IMR-90 (cell line): ENCODE measurements around the gene PMF1. TPM values are rescaled to one million over a fixed set of nuclear protein-coding genes. Genes with fewer than 3 reads are reported as not detected.

Experiments
- ATAC-seq: fragments of 200-7000 bp; cut with Tn5 transposase; 2 replicates; pipeline ENCODE4 v1.9.1; 2020; ENCODE audit warnings: low read depth, mild to moderate bottlenecking, moderate library complexity
- BruUV-seq: library from RNA; stranded (reverse); fragments of 400-500 nt; replicated peaks from 2 replicates; lab custom pipeline; 2021; lab: Mats Ljungman, UMichigan
- CTCF ChIA-PET: fragments of 300-600 bp; formaldehyde crosslinking; extraction: SDS; loops from one replicate; lab custom pipeline; 2021; ENCODE audit warnings: antibody characterized with exemption; lab: Yijun Ruan, JAX
- POLR2A ChIA-PET: fragments of 300-600 bp; sonication (Branson Sonifier 250); formaldehyde crosslinking; loops from one replicate; lab custom pipeline; 2022; ENCODE audit warnings: antibody characterized with exemption; ENCODE audit not compliant: unreplicated experiment; lab: Charles Lee
- DNase-seq: peaks from one replicate; pipeline ENCODE4 v3.0.0; 2013
- H2AFZ ChIP-seq: replicated peaks from 2 replicates; pipeline ENCODE3; 2013; ENCODE audit warnings: low read length, mild to moderate bottlenecking; ENCODE audit not compliant: poor library complexity
- H2AK5ac ChIP-seq: 2 replicates; pipeline ENCODE4 v1.6.1; 2013; ENCODE audit warnings: low read depth, low read length, inconsistent platforms
- H2AK9ac ChIP-seq: replicated peaks from 2 replicates; pipeline ENCODE3; 2013; ENCODE audit warnings: mild to moderate bottlenecking, low read depth, low read length, moderate library complexity; ENCODE audit not compliant: poor library complexity
- H2BK120ac ChIP-seq: 2 replicates; pipeline ENCODE4 v1.6.1; 2013; ENCODE audit warnings: low read depth, low read length, inconsistent platforms
- H2BK15ac ChIP-seq: 3 replicates; pipeline ENCODE4 v1.6.1; 2013; ENCODE audit warnings: low read depth, low read length, inconsistent platforms
- H2BK20ac ChIP-seq: 2 replicates; pipeline ENCODE4 v1.6.1; 2013; ENCODE audit warnings: low read depth, mild to moderate bottlenecking, inconsistent platforms, low read length, moderate library complexity
- H2BK5ac ChIP-seq: 2 replicates; pipeline ENCODE4 v1.6.1; 2013; ENCODE audit warnings: mild to moderate bottlenecking, low read depth, low read length, inconsistent platforms; ENCODE audit not compliant: poor library complexity, severe bottlenecking
- H3K14ac ChIP-seq: replicated peaks from 2 replicates; pipeline ENCODE4 v1.6.1; 2013; ENCODE audit warnings: low read depth, low read length, inconsistent platforms
- H3K18ac ChIP-seq: 2 replicates; pipeline ENCODE4 v1.6.1; 2013; ENCODE audit warnings: low read depth, low read length, control low read depth
- H3K23ac ChIP-seq: 2 replicates; pipeline ENCODE4 v1.6.1; 2013; ENCODE audit warnings: low read depth, low read length, inconsistent platforms
- H3K27ac ChIP-seq: 2 replicates; pipeline ENCODE4 v1.5.1; 2013; ENCODE audit warnings: mild to moderate bottlenecking, control low read depth, low read length; ENCODE audit not compliant: insufficient read depth
- H3K27me3 ChIP-seq: 2 replicates; pipeline ENCODE4 v1.6.1; 2013; ENCODE audit warnings: low read length; ENCODE audit not compliant: control insufficient read depth, insufficient read depth
- H3K36me3 ChIP-seq: 2 replicates; pipeline ENCODE4 v1.6.1; 2013; ENCODE audit warnings: low read length, mixed read lengths; ENCODE audit not compliant: control insufficient read depth, insufficient read depth
- H3K4ac ChIP-seq: 2 replicates; pipeline ENCODE4 v1.6.1; 2013; ENCODE audit warnings: low read depth, low read length, inconsistent platforms
- H3K4me1 ChIP-seq: 2 replicates; pipeline ENCODE4 v1.6.1; 2013; ENCODE audit warnings: low read length, mixed read lengths; ENCODE audit not compliant: control insufficient read depth, insufficient read depth
- H3K4me2 ChIP-seq: 2 replicates; pipeline ENCODE4 v1.6.1; 2013; ENCODE audit warnings: low read depth, mild to moderate bottlenecking, control low read depth, low read length, moderate library complexity
- H3K4me3 ChIP-seq: 2 replicates; pipeline ENCODE4 v1.5.1; 2013; ENCODE audit warnings: low read depth, mild to moderate bottlenecking, control low read depth, low read length, moderate library complexity; ENCODE audit not compliant: insufficient read depth
- H3K56ac ChIP-seq: 2 replicates; pipeline ENCODE4 v1.6.1; 2013; ENCODE audit warnings: low read length, inconsistent platforms; ENCODE audit not compliant: insufficient read depth; ENCODE audit errors: extremely low read depth
- H3K79me1 ChIP-seq, 2 experiments: 2 replicates each; pipeline ENCODE4 v1.6.1; 2013; ENCODE audit warnings: low read length in 2 of 2, inconsistent platforms in 1 of 2, low read depth in 1 of 2
- H3K9ac ChIP-seq: 2 replicates; pipeline ENCODE4 v1.6.1; 2013; ENCODE audit warnings: low read depth, low read length, control low read depth
- H3K9me1 ChIP-seq: 2 replicates; pipeline ENCODE4 v1.6.1; 2013; ENCODE audit warnings: low read length, inconsistent platforms; ENCODE audit not compliant: insufficient read depth
- H3K9me3 ChIP-seq: 2 replicates; pipeline ENCODE4 v1.6.1; 2013; ENCODE audit warnings: low read length; ENCODE audit not compliant: control insufficient read depth, insufficient read depth
- H4K20me1 ChIP-seq: 2 replicates; pipeline ENCODE4 v1.6.1; 2013; ENCODE audit warnings: low read length, inconsistent platforms; ENCODE audit not compliant: insufficient read depth
- H4K5ac ChIP-seq: 2 replicates; pipeline ENCODE4 v1.6.1; 2013; ENCODE audit warnings: mild to moderate bottlenecking, low read depth, low read length, control low read depth
- H4K8ac ChIP-seq, 2 experiments: 2 replicates each; pipeline ENCODE4 v1.6.1; 2013; ENCODE audit warnings: low read depth in 2 of 2, low read length in 2 of 2, control low read depth in 1 of 2, inconsistent platforms in 1 of 2
- H4K91ac ChIP-seq: 2 replicates; pipeline ENCODE4 v1.6.1; 2013; ENCODE audit warnings: low read depth, low read length, inconsistent platforms; ENCODE audit not compliant: insufficient read depth
- MXI1 ChIP-seq: IDR thresholded peaks from 2 replicates; pipeline ENCODE4 v1.6.1; 2012; ENCODE audit warnings: low read depth, mild to moderate bottlenecking, low read length, moderate library complexity, borderline replicate concordance
- USF2 ChIP-seq: fragments of 150-350 bp; IDR thresholded peaks from 2 replicates; pipeline ENCODE4 v1.6.1; 2017; ENCODE audit warnings: mild to moderate bottlenecking, antibody characterized with exemption, low read length, low read depth
- WGBS, 2 experiments: methylation state at CpG; one replicate each; pipeline versions ENCODE4 v1.1.5 to v1.1.7; 2013; ENCODE audit warnings: missing lambda C conversion rate in 2 of 2; ENCODE audit not compliant: insufficient read length in 1 of 2; ENCODE audit errors: extremely low coverage in 2 of 2; 5-methylcytosine and 5-hydroxymethylcytosine counted together
- dilution Hi-C: fragments of 300-500 bp; cut with HindIII; formaldehyde crosslinking; loops from one replicate; pipeline ENCODE4 v1.14.3; 2018; ENCODE audit warnings: low sequenced_read_pairs; ENCODE audit not compliant: unreplicated experiment
- in situ Hi-C: fragments of 300-500 bp; cut with MboI; formaldehyde crosslinking; loops from 3 replicates; pipeline ENCODE4 v1.14.3; 2019; ENCODE audit warnings: low sequenced_read_pairs, inconsistent platforms, mixed read lengths
- intact Hi-C: fragments of 100-400 bp; cut with micrococcal nuclease; formaldehyde crosslinking; loops from 2 replicates; pipeline ENCODE4 v1.10.0; 2022
- polyA plus RNA-seq, 3 experiments: library from polyadenylated mRNA; depleted of rRNA; stranded (reverse); fragments of >200 nt; gene quantifications; 2 replicates each; pipeline ENCODE4 v1.2.3, GENCODE V29; 2012; ENCODE audit warnings: low replicate concordance in 1 of 3
- total RNA-seq: library from RNA; depleted of rRNA; stranded (reverse); fragments of >200 nt; gene quantifications from 2 replicates; pipeline ENCODE4 v1.2.3, GENCODE V29; 2012

Gene PMF1
- total and polyA plus RNA-seq, 2 of the 4 experiments (the other 2 are of a cell fraction) = 54.8 to 73.4 TPM

- dilution Hi-C loops = no loop called here
- CTCF ChIA-PET = no interaction called here
Observed at GRCh38 chr1:156244712-156245111, 31.9 kb downstream of the PMF1 start.

More at GRCh38 chr1:156244712-156245111, 31.9 kb downstream of the PMF1 start:
- H4K20me1 ChIP-seq = no peaks in the 10 kb centered on the region; the same call in none of the 2 replicates
- no peak overlapping the region for H3K4me3 ChIP-seq
- DNase-seq = no peak
- no peak overlapping the region for H2BK20ac ChIP-seq
- BruUV-seq = no TSS peak
- no peak overlapping the region for H2AFZ ChIP-seq
- H2BK120ac ChIP-seq = no peak overlapping the region
- no peak overlapping the region for H3K27ac ChIP-seq
- H3K18ac ChIP-seq = no peak overlapping the region
- H2AK5ac ChIP-seq = no peak overlapping the region
- POLR2A ChIA-PET = no interaction called here
- H3K36me3 ChIP-seq = peaks cover 14% of the 10 kb centered on the region; the same call in 1 of the 2 replicates
- H3K14ac ChIP-seq = no peak overlapping the region
- intact Hi-C loops = loop anchor here (1.0 kb wide), 1 partner anchor 35 kb away; no protein-coding TSS in a partner anchor
- H3K79me1 ChIP-seq = no peaks in the 10 kb centered on the region
- no peak overlapping the region for H3K23ac ChIP-seq
- in situ Hi-C loops = no loop called here
- no peak overlapping the region for H3K9ac ChIP-seq
- no peak overlapping the region for H3K4ac ChIP-seq
- H3K9me3 ChIP-seq = no peaks in the 10 kb centered on the region
- ATAC-seq = no peak
- H3K56ac ChIP-seq = no peak overlapping the region
- peaks cover 2% of the 10 kb centered on the region; the same call in 1 of the 2 replicates for H3K4me1 ChIP-seq
- H4K8ac ChIP-seq = no peak overlapping the region
- no peak overlapping the region for H3K4me2 ChIP-seq
- peaks cover 5% of the 10 kb centered on the region; the same call in 1 of the 2 replicates for H3K9me1 ChIP-seq
- no peak overlapping the region for H2BK15ac ChIP-seq
- H2BK5ac ChIP-seq = no peak overlapping the region
- 90% methylated on average over 13 of the region's 17 CpGs; no CpG with 5 or more reads in 1 of the 2 experiments for WGBS, 2 experiments
- peak overlapping the region; percentile 65 for H2AK9ac ChIP-seq
- H3K27me3 ChIP-seq = peaks cover 12% of the 10 kb centered on the region; the same call in 1 of the 2 replicates
- TF ChIP-seq USF2 = no peak
- TF ChIP-seq MXI1 = no peak
- H4K91ac ChIP-seq = no peak overlapping the region
- no peak overlapping the region for H4K5ac ChIP-seq
